WI38 (cell line): Measurements from ENCODE around the gene NFIX.
A peak's percentile ranks its signal among the peaks of the same experiment; 100 is the strongest.

Source experiments
- H3K4me3 ChIP-seq: 2 replicates; pipeline ENCODE4 v1.5.1; 2011; ENCODE audit warnings: low read depth, mild to moderate bottlenecking, control low read depth, low read length
- TF ChIP-seq, protein P1 (sequence below): IDR thresholded peaks from 2 replicates; pipeline ENCODE4 v1.5.1; 2012; ENCODE audit warnings: low read depth, mild to moderate bottlenecking, control low read depth, low read length

Gene NFIX

GRCh38 chr19:13104360-13104847 is 109.1 kb downstream of the NFIX start:
- no peak overlapping the region for H3K4me3 ChIP-seq
- TF ChIP-seq, protein P1, sequence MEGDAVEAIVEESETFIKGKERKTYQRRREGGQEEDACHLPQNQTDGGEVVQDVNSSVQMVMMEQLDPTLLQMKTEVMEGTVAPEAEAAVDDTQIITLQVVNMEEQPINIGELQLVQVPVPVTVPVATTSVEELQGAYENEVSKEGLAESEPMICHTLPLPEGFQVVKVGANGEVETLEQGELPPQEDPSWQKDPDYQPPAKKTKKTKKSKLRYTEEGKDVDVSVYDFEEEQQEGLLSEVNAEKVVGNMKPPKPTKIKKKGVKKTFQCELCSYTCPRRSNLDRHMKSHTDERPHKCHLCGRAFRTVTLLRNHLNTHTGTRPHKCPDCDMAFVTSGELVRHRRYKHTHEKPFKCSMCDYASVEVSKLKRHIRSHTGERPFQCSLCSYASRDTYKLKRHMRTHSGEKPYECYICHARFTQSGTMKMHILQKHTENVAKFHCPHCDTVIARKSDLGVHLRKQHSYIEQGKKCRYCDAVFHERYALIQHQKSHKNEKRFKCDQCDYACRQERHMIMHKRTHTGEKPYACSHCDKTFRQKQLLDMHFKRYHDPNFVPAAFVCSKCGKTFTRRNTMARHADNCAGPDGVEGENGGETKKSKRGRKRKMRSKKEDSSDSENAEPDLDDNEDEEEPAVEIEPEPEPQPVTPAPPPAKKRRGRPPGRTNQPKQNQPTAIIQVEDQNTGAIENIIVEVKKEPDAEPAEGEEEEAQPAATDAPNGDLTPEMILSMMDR = peak; percentile 38

DNA sequence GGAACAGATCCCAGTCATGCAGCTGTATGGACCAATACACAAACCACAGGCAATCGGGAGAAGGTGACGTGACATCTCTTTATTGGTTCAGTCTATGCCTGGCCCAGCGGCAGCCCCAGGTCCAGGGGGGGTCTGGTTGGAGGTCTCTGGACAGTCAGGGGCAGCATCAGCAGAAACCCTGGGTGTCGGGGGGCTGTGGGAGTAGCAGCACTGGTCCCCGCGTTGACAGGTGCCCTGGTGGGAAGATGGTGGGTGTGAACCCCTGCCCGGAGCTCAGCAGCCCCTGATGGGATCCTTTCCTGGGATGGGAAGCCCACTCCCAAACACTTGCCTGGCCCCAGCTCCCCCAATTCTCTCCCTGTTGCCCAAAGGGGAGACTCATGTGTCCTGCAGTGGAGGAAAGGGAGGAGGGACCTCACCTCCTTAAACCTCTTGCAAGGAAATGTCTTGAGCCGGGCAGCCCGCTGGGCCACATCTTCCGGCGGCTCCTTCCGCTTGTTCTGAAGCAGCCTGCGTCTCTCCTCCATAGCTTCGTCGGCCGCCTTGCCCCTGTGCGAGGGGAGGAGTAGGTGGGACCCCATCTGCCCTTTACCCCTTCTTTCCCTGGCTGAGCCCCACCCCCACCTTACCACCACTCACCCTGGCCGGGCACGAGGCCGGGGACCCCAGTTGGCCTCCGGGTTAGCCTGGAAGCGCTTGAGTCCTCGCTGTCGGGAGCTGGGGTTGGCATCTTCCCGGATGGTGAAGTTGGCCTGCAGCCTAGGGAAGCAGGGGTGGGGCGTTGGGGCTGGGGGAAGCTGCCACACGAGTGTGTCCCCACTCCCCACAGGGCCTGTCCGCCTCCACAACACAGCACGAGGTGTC is 109.8 kb downstream of the NFIX start:
- no peak overlapping the region for H3K4me3 ChIP-seq
- TF ChIP-seq, protein P1 = no peak

DNA sequence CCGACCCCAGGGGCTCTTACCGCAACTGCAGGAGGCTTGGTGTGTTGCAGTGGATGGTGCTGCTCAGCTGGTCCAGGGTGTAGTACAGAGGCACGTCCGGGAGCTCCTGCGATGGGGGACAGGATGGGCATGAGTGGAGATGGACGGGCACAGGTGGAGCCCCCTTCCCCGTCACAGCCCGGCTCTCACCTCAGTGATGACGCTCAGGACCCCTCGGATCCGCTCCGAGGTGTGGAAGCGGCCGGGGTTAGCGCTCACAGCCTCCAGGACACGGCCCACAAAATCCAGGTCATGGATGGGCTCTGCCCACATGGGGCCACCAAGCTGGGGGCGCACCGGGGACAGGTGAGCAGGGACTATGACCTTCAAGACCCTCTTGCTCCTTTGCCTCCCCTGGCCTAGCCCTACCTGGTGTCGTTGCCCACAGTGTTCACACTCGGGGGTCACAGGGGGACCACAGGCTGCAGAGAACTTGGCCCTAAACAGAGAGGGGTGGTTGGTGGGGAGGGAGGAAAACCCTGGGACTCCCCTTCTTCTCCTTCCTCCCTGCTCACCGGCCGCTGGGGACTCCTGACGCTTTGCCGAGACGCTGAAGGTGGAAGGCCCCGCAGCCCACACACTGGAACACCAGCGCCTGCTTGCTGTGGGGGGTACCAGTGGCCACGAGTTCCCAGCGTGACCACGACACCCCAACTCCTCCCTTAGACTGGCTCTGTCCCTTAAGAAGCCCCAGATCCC is 114.3 kb downstream of the NFIX start:
- TF ChIP-seq, protein P1 = no peak
- no peak overlapping the region for H3K4me3 ChIP-seq

- H3K4me3 ChIP-seq = no peak overlapping the region
- TF ChIP-seq, protein P1 = no peak
Observed at GRCh38 chr19:13110099-13110610, 114.9 kb downstream of the NFIX start.

DNA sequence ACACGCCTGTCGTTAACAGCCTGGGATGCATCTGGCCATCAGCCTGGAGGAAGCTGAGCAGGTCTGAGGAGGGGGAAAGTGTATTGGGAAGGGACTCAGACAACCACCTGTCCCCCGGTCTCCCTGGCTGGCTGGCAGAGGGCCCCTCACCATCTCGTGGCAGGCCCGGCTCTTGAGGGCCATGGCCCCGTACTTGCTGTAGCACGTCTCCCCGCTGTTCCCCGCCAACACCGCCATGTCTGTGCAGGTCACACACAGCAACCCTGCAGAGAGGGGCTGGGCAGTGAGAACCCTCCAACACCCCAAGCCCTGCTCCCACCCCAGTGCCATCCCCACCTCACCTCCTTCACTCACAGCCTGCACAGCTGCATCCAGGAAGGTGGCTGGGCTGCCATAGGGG is 117.3 kb downstream of the NFIX start:
- no peak overlapping the region for H3K4me3 ChIP-seq
- TF ChIP-seq, protein P1 = no peak

GRCh38 chr19:13115936-13116281 is 120.6 kb downstream of the NFIX start:
- H3K4me3 ChIP-seq = peak overlapping the region; percentile 83
- TF ChIP-seq, protein P1 = no peak
